Adipocyte (in vitro differentiated cells): Measurements from ENCODE around the gene ACTG1.
A peak's percentile ranks its signal among the peaks of the same experiment; 100 is the strongest.

Source experiments
- DNase-seq: peaks from one replicate; pipeline ENCODE4 v3.0.0-alpha.2; 2015; ENCODE audit warnings: low read depth
- H3K27me3 ChIP-seq: replicated peaks from 2 replicates; pipeline ENCODE4 v1.7.0; 2013; ENCODE audit warnings: mild to moderate bottlenecking, low read length, moderate library complexity; ENCODE audit not compliant: control insufficient read depth, insufficient read depth
- H3K36me3 ChIP-seq: 2 replicates; pipeline ENCODE4 v1.7.0; 2013; ENCODE audit warnings: low read length, mild to moderate bottlenecking, moderate library complexity; ENCODE audit not compliant: control insufficient read depth, insufficient read depth, severe bottlenecking
- H3K4me1 ChIP-seq: 2 replicates; pipeline ENCODE4 v1.7.0; 2013; ENCODE audit warnings: mild to moderate bottlenecking, low read length, moderate library complexity; ENCODE audit not compliant: control insufficient read depth, insufficient read depth
- H3K4me3 ChIP-seq: 2 replicates; pipeline ENCODE4 v1.7.0; 2013; ENCODE audit warnings: mild to moderate bottlenecking, low read length, moderate library complexity
- H3K9ac ChIP-seq: 2 replicates; pipeline ENCODE4 v1.7.0; 2013; ENCODE audit warnings: mild to moderate bottlenecking, low read length, moderate library complexity
- H3K9me3 ChIP-seq: 2 replicates; pipeline ENCODE4 v1.7.0; 2013; ENCODE audit warnings: mild to moderate bottlenecking, low read length, moderate library complexity; ENCODE audit not compliant: control insufficient read depth

Gene ACTG1

GRCh38 chr17:81528651-81529436, 16.2 kb upstream of the ACTG1 start:
- H3K4me3 ChIP-seq = no peak overlapping the region
- no peak overlapping the region for H3K9ac ChIP-seq
- DNase-seq = no peak
- no peaks in the 10 kb centered on the region for H3K36me3 ChIP-seq
- no peaks in the 10 kb centered on the region for H3K9me3 ChIP-seq
- H3K4me1 ChIP-seq = peaks cover 7% of the 10 kb centered on the region
- peaks cover 4% of the 10 kb centered on the region for H3K27me3 ChIP-seq

GRCh38 chr17:81528384-81528650, 15.7 kb upstream of the ACTG1 start:
- Histone ChIP-seq H3K4me1 (peaks cover 11% of the 10 kb centered on the region), H3K27me3 (peaks cover 4% of the 10 kb centered on the region), H3K36me3 (no peaks in the 10 kb centered on the region), H3K4me3 (no peak overlapping the region), H3K9ac (no peak overlapping the region), H3K9me3 (no peaks in the 10 kb centered on the region)
- no peak for DNase-seq

- DNase-seq = peak; percentile 32
- Histone ChIP-seq H3K9me3 (no peaks in the 10 kb centered on the region), H3K4me1 (peaks cover 15% of the 10 kb centered on the region), H3K4me3 (no peak within 1 kb of the TSS), H3K27me3 (peaks cover 4% of the 10 kb centered on the region), H3K9ac (peak within 1 kb of the TSS; percentile 2), H3K36me3 (no peaks in the 10 kb centered on the region)
Measured at GRCh38 chr17:81527591-81528383, 15.2 kb upstream of the ACTG1 start, which contains the start of gene FSCN2. FSCN2 (plus strand) TSS chr17:81528377; CDS start chr17:81528532, 155 bp downstream.

- peaks cover 4% of the 10 kb centered on the region for H3K27me3 ChIP-seq
- no peak for DNase-seq
- H3K4me3 ChIP-seq = no peak overlapping the region
- no peaks in the 10 kb centered on the region for H3K9me3 ChIP-seq
- H3K4me1 ChIP-seq = peaks cover 15% of the 10 kb centered on the region
- no peaks in the 10 kb centered on the region for H3K36me3 ChIP-seq
- no peak overlapping the region for H3K9ac ChIP-seq
Measured at GRCh38 chr17:81526662-81527571, 14.3 kb upstream of the ACTG1 start.

GRCh38 chr17:81524865-81525159, 12.2 kb upstream of the ACTG1 start:
- no peak overlapping the region for H3K4me3 ChIP-seq

GRCh38 chr17:81524039-81524864, 11.7 kb upstream of the ACTG1 start:
- Histone ChIP-seq H3K4me1 (peaks cover 15% of the 10 kb centered on the region), H3K9ac (no peak overlapping the region), H3K4me3 (no peak overlapping the region), H3K36me3 (no peaks in the 10 kb centered on the region), H3K9me3 (no peaks in the 10 kb centered on the region), H3K27me3 (peaks cover under 1% of the 10 kb centered on the region)
- no peak for DNase-seq

More at GRCh38 chr17:81524865-81525159, 12.2 kb upstream of the ACTG1 start:
- no peaks in the 10 kb centered on the region for H3K9me3 ChIP-seq
- peaks cover 15% of the 10 kb centered on the region for H3K4me1 ChIP-seq
- no peak overlapping the region for H3K9ac ChIP-seq
- no peaks in the 10 kb centered on the region for H3K36me3 ChIP-seq
- peaks cover 4% of the 10 kb centered on the region for H3K27me3 ChIP-seq
- no peak for DNase-seq

- DNase-seq = peak; percentile 32
- H3K9ac ChIP-seq = no peak overlapping the region
- H3K36me3 ChIP-seq = no peaks in the 10 kb centered on the region
- peaks cover 22% of the 10 kb centered on the region for H3K4me1 ChIP-seq
- H3K4me3 ChIP-seq = no peak overlapping the region
- no peaks in the 10 kb centered on the region for H3K9me3 ChIP-seq
- H3K27me3 ChIP-seq = no peaks in the 10 kb centered on the region
Measured at GRCh38 chr17:81523402-81524038, 10.9 kb upstream of the ACTG1 start.

GRCh38 chr17:81522491-81523401, 10.1 kb upstream of the ACTG1 start:
- Histone ChIP-seq H3K36me3 (no peaks in the 10 kb centered on the region), H3K27me3 (no peaks in the 10 kb centered on the region), H3K9ac (no peak overlapping the region), H3K4me3 (no peak overlapping the region), H3K4me1 (peaks cover 30% of the 10 kb centered on the region), H3K9me3 (no peaks in the 10 kb centered on the region)
- DNase-seq = no peak

GRCh38 chr17:81520021-81520901, 7.7 kb upstream of the ACTG1 start:
- Histone ChIP-seq H3K36me3 (no peaks in the 10 kb centered on the region), H3K27me3 (no peaks in the 10 kb centered on the region), H3K4me3 (no peak overlapping the region), H3K4me1 (peaks cover 39% of the 10 kb centered on the region), H3K9me3 (no peaks in the 10 kb centered on the region), H3K9ac (no peak overlapping the region)
- no peak for DNase-seq
